Urinary bladder (tissue), 4 donors: ENCODE results near the gene FANCG. TPM values are rescaled to one million over a fixed set of nuclear protein-coding genes. Genes with fewer than 3 reads are reported as not detected.
A peak's percentile ranks its signal among the peaks of the same experiment; 100 is the strongest.

Source experiments
- DNase-seq: peaks from one replicate; pipeline ENCODE4 v3.0.0-alpha.2; 2015; ENCODE audit errors: extremely low spot score
- H3K27ac ChIP-seq: one replicate; pipeline ENCODE4 v1.5.1; 2013; ENCODE audit warnings: low read depth, mild to moderate bottlenecking, moderate library complexity
- H3K36me3 ChIP-seq: one replicate; pipeline ENCODE4 v1.6.1; 2013; ENCODE audit warnings: mild to moderate bottlenecking, moderate library complexity; ENCODE audit not compliant: insufficient read depth
- H3K4me1 ChIP-seq: one replicate; pipeline ENCODE4 v1.6.1; 2013; ENCODE audit warnings: mild to moderate bottlenecking, moderate library complexity; ENCODE audit not compliant: insufficient read depth
- H3K4me3 ChIP-seq: one replicate; pipeline ENCODE4 v1.5.1; 2013; ENCODE audit warnings: low read depth, low read length
- WGBS: extraction: QIAGEN DNeasy Blood & Tissue Kit; methylation state at CpG from one replicate; pipeline ENCODE4 v1.1.7; 2013; 5-methylcytosine and 5-hydroxymethylcytosine counted together
- polyA plus RNA-seq: library from polyadenylated mRNA; stranded (reverse); fragments of 200-250 nt; gene quantifications from one replicate; pipeline ENCODE4 v1.2.3, GENCODE V29; 2013
- total RNA-seq: library from RNA; depleted of rRNA; stranded (reverse); fragments of >200 nt; gene quantifications from one replicate; pipeline ENCODE4 v1.2.3, GENCODE V29; 2014
- donor health status: healthy with polysubstance abuse.
- donor health status: healthy.

Gene FANCG
- total and polyA plus RNA-seq, 2 donors = 8.8 to 14.9 TPM

DNA sequence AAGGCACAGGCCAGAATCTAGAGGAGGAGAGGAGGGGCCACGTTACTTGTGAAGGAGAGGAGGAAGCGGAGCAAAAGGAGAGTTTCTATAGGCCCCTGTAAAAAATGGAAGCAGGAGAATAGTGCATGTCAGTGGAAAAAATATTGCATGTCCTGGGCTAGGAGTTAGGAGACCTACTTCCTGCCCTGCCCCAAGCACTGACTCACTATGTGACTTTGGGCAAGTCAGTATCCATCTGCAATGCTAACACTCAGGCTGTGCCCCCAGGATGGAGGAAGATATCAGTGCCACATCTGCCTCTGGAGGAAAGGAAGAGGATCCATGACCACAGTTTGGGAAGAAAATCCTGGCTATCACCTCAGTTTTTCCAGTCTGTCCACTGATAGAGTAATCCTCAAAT is 9.7 kb upstream of the FANCG start:
- H3K4me3 ChIP-seq = no peak overlapping the region
- no peak overlapping the region for H3K27ac ChIP-seq
- H3K4me1 ChIP-seq = no peaks in the 10 kb centered on the region
- WGBS = 95% methylated on average over 2 of the region's 2 CpGs
- H3K36me3 ChIP-seq = peaks cover 4% of the 10 kb centered on the region
- DNase-seq = no peak

DNA sequence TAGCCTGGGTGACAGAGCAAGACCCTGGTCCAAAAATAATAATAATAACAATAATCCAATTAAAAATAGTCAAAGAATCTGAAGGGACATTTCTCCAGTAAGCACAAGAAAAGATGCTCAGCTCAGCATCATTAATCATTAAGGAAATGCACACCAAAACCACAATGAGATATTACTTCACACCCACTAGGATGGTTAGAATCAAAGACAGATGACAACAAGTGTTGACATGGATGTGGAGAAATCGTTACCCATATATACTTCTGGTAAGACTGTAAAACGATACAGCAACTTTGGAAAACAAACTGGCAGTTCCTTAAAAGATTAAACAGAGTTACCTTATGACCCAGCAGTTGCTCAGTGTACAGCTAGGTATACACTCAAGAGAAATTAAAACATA is 5.3 kb upstream of the FANCG start:
- no peaks in the 10 kb centered on the region for H3K4me1 ChIP-seq
- H3K27ac ChIP-seq = no peak overlapping the region
- DNase-seq = no peak
- H3K4me3 ChIP-seq = no peak overlapping the region
- peaks cover 4% of the 10 kb centered on the region for H3K36me3 ChIP-seq
- WGBS = 86% methylated on average over 2 of the region's 2 CpGs

DNA sequence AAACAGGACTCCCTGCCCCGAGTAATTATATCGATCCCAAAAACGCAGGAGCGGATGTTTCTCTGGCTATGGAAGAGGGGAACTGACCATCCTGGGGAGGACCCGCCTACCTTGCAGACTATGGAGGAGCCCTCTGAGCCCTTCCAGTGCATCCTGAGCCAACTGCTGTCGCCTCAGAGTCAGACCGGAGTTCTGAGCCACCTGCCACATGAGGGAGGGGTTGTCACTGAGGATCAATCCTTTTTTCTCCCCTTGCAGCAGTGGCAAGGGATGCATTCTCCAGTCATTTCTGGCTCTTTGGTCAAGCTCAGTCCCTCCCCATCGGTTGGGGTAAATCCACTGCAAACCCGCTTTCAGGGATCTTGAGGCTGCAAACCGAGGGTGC is 709 bp downstream of the FANCG start:
- Histone ChIP-seq H3K27ac (no peak overlapping the region), H3K4me1 (no peaks in the 10 kb centered on the region), H3K4me3 (peak overlapping the region; percentile 63), H3K36me3 (no peaks in the 10 kb centered on the region)
- no peak for DNase-seq
- 4% methylated on average over 10 of the region's 10 CpGs for WGBS

DNA sequence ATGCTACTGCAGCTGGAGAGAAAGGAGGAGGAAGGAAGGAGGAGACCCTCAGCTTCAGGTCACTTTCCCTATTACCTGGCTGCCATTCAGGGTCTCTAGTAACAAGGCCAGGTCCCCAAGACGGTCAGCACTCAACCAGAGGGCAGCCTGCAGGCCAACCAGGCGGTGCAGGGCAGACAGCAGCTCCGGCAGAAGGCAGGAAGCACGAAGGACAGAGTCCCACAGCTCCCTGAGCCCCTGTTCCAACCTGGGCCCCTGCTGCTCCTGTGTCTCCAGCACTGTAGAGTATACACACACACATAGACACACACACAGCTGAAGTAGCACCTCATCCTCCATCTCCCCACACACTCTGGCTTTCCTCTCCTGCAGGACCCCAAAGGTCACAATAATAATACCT is 1.7 kb downstream of the FANCG start:
- Histone ChIP-seq H3K27ac (no peak overlapping the region), H3K4me3 (no peak overlapping the region), H3K36me3 (no peaks in the 10 kb centered on the region), H3K4me1 (no peaks in the 10 kb centered on the region)
- 61% methylated on average over 4 of the region's 4 CpGs for WGBS
- no peak for DNase-seq

DNA sequence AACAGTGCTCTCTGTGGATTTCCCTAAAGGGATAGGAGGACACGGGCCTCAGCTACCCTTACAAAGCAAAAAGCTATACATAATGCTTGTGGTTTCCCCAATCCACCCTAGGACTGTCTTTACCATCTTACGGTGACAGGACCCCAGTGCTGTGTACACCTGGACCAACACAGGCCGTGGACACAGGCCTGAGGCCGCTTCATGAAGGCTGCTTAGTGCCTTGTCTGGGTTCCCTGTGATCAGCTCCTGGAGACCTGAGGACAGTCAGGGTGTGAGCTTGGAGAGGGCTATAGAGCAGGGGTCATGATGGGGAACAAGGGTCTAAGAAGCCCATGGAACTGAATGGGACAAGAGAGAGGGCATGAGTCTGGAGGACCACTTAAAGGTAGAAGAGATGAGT is 2.9 kb downstream of the FANCG start:
- H3K27ac ChIP-seq = no peak overlapping the region
- no peak for DNase-seq
- 95% methylated on average over 4 of the region's 4 CpGs for WGBS

DNA sequence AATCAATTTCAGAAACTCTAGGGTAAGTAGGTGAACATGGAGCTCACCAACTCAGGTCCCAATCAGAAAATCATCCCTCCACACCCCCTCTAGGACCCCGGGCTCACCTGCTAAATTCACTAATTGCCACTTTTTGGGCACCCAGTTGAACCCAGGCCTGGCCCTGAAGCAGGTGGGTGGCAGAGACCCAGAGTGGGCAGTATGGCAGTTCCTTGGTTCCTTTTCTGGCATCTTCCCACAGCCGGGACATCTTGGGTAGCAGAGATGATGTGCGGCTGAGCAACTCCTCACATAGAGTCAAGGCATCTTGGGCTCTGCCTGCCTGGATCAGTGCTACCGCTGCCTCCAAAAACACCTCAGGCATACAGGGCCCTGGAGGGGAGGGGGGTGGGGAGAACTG is 4.4 kb downstream of the FANCG start:
- H3K27ac ChIP-seq = no peak overlapping the region
- no peaks in the 10 kb centered on the region for H3K36me3 ChIP-seq
- 98% methylated on average over 4 of the region's 4 CpGs for WGBS
- no peaks in the 10 kb centered on the region for H3K4me1 ChIP-seq
- no peak for DNase-seq
- H3K4me3 ChIP-seq = no peak overlapping the region

More for the DNA sequence above, 2.9 kb downstream of the FANCG start:
- Histone ChIP-seq H3K4me3 (no peak overlapping the region), H3K4me1 (no peaks in the 10 kb centered on the region), H3K36me3 (no peaks in the 10 kb centered on the region)

DNA sequence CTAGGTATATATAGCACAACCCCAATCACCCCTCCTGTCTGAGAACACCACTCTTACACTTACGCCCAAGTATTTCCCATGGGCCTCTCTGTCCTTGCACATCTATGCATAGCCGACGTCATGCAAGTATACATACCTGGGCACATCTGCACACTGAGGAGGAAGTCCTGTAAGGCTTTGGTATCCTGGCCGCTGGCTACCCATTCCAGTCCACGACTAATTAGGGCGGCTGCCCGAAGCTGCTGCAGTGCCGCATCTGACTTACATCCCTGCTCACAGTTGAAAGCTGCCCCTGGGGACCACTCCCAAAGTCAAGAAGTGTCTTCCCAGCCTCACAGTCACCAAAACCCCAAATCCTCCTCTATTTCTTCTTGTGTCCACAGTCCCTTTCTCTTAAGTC is 5.0 kb downstream of the FANCG start:
- WGBS = 96% methylated on average over 8 of the region's 8 CpGs
- Histone ChIP-seq H3K4me3 (no peak overlapping the region), H3K27ac (no peak overlapping the region), H3K4me1 (peaks cover 3% of the 10 kb centered on the region), H3K36me3 (no peaks in the 10 kb centered on the region)
- DNase-seq = no peak

DNA sequence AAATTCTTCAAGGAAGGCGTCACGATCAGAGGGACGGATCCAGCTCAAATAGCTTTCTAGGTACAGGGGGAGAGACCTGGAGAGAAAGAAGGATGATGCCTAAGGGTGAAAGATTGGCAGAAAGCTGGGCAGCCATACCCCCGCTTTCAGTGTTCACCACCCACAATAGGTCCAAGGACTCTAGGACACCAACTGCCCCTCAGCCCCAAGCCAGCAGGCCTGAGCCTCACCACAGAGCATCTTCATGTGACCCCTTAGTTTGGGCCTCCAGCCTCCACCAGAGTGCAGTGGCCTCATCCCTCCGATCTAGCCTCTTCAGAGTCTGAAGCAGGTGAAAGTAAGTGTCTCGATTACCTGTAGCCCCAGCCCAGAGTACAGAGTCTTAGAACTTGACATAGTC is 5.6 kb downstream of the FANCG start:
- Histone ChIP-seq H3K4me3 (no peak overlapping the region), H3K36me3 (no peaks in the 10 kb centered on the region), H3K4me1 (peaks cover 3% of the 10 kb centered on the region), H3K27ac (no peak overlapping the region)
- 99% methylated on average over 6 of the region's 6 CpGs for WGBS
- DNase-seq = no peak

DNA sequence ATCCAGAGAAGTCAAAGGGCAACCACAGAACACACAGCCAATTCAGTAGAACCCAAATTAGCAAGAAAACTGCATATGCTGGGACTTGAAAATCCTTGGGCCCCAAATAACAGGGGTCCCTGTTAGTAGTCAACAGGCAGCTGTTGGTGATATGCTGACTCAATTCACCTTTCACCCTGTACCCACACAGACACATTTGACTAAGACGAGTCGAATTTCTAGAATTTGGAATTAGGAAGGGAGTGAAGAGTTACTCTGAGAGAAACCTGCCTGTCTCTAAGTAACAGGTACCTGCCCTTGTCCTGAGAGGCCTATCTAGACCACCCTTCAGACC is 6.5 kb downstream of the FANCG start:
- H3K4me1 ChIP-seq = peaks cover 3% of the 10 kb centered on the region
- DNase-seq = no peak
- H3K27ac ChIP-seq = no peak overlapping the region
- H3K36me3 ChIP-seq = no peaks in the 10 kb centered on the region
- no peak overlapping the region for H3K4me3 ChIP-seq
- 96% methylated on average over 2 of the region's 2 CpGs for WGBS

DNA sequence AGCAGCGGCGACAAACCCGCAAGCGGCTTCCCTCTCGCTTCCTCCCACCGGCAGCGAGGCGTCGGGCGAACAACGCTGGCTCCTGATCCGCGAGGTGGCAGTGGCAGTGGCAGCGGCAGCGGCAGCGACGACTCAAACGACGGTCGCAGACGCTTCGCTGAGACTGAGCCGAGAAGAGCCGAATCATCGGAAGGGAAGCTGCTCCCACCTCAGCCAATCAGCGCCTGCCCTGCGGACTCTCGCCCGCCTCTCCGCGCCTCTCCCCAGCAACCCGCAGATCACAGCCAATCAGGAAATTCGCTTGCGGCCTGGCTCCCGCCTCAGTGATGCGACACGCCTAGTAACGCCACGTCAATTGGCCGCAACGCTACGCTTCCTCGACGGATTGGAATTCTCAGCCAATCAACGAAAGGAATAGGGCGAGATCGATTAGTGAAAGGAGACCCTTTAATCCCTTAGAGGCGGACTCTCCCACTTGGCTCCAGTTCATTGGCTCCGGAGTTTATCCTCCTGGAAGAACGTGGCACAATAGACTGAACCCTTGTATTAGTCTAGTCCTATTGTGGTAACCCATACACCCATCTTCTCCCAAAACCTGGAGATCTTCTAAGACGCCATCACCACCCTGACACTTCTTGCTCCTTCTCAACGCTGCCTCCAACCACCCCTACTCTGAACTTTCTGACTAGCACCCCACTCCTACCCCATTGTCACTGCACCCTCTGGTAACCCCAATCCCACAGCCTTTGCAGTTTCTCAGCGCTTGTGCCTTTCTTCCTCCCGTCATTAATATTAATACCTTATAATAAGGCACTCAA is 7.1 kb downstream of the FANCG start, which contains the start of gene VCP:
Gene VCP, minus strand, starts transcription at position 165 of the 818 bp plus-strand sequence. CDS start 272 bp downstream, outside the sequence.
- H3K4me3 ChIP-seq = peak within 1 kb of the TSS; percentile 72
- H3K4me1 ChIP-seq = peaks cover 3% of the 10 kb centered on the region
- H3K36me3 ChIP-seq = no peaks in the 10 kb centered on the region
- DNase-seq = peak; percentile 98
- H3K27ac ChIP-seq = peak within 1 kb of the TSS; percentile 98
- WGBS = 5% methylated on average over 54 of the region's 54 CpGs

DNA sequence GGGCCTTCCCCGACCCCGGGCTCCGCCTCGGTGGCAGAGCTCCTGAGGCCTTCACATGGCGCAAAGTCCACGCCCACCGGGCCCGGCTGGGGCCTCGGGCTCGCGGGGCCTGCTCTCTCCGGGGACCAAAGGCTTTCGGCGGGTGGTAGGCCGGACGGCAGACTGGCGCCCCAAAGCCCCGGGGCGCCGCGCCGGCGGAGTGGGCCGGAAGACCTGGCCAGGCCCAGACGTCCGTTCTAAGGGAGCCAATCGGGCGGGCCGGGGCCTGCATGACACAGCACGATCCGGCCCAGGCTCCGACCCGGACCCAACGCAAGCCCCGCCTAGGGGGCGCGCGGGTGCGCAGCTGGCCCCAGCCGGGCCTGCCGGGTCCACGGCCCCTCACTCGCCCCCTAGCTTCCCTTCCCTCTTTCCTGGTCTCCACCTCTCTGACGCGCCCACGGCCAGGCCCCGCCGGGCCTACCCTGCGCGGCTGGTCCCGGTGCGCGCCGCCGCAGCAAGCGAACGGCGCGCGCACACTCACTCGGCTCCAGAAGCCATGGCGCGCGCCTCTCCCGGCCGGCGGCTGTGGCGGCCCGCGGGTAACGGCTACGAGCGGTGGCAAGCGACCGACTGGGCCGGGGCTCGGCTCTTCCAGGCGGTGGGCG is 7.8 kb downstream of the FANCG start:
- WGBS = under 1% methylated on average over 79 of the region's 79 CpGs
- H3K36me3 ChIP-seq = no peaks in the 10 kb centered on the region

DNA sequence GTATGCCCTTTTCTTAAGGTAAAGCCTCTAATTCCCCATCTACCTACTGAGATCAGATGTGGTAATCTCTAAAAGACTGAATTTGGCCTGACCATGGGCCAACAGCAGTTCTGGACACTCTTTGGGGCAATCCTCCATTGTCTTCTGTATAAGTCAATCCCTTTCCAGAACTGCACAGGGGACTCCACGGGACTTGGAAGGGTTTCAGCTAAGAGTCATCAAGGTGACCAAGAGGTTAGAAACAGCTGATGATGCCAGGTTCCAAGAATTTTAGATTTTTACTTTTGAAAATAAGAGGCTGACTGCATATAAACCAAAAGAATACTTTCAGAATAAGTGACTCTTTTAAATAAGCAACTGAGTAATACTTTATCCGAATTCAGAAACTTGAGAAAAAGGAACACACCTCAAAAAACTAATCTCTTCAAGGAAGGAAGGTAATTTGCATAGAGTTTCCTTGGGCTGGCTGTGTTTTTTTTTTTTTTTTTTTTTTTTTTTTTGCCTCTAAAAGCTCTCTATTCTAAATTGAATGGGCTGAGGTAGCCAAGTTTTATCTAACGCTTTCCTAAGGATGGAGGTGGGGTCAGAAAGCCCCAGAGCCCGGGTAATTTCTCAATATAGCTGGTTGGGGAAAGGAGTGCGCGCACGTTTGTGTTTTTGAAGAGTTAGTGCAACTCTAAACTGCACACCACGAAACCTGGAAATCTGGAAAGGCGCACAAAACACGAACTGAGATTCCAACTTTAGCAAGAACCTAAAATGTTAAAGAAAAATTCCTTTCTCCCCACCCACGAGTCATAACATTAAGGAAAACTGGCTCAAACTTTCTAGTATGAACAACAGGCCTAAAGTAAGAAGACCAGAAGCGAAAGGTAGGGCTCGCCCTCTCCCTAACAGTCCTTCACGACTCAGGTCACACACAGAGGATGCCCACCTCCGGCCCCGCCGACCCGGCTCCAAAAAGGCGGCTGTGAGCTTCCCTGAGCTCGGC is 8.6 kb downstream of the FANCG start:
- no peak for DNase-seq
- 1% methylated on average over 20 of the region's 20 CpGs for WGBS
- H3K4me1 ChIP-seq = peaks cover 3% of the 10 kb centered on the region
- H3K4me3 ChIP-seq = peak overlapping the region; percentile 72
- peaks cover 3% of the 10 kb centered on the region for H3K36me3 ChIP-seq
- H3K27ac ChIP-seq = peak overlapping the region; percentile 98

More for the DNA sequence above, 7.8 kb downstream of the FANCG start:
- DNase-seq = peak; percentile 43
- H3K4me3 ChIP-seq = peak overlapping the region; percentile 72
- H3K4me1 ChIP-seq = peaks cover 3% of the 10 kb centered on the region
- peak overlapping the region; percentile 98 for H3K27ac ChIP-seq

DNA sequence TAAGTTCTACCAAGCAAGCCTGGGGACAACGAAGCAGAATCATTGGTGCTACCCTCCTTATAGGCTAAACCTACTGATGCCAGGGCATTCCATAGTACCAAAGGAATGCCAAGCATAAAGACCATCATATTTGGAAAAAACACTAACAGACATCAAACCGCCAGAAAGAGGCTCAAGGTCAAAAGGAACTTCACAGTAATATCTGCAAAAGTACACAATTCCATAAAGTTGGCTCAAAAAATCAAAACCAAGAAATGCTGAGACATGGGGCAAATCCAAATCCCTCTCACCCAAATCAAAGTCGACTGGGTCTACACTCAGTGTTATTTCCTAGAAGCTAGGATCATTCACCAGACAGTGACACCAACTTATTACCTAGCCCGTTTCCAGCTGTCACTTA is 10.7 kb downstream of the FANCG start:
- Histone ChIP-seq H3K4me3 (no peak overlapping the region), H3K4me1 (peaks cover 3% of the 10 kb centered on the region), H3K36me3 (peaks cover 8% of the 10 kb centered on the region), H3K27ac (no peak overlapping the region)
- 74% methylated on average over 4 of the region's 4 CpGs for WGBS
- DNase-seq = no peak
